A673 (cell line): ENCODE data around the gene HOXA5. TPM values are rescaled to one million over a fixed set of nuclear protein-coding genes. Genes with fewer than 3 reads are reported as not detected.

Source experiments
- BruUV-seq: library from RNA; stranded (reverse); fragments of 400-500 nt; replicated peaks from 2 replicates; lab custom pipeline; 2021; lab: Mats Ljungman, UMichigan
- CTCF ChIA-PET: fragments of 300-600 bp; sonication (Branson Sonifier 250); formaldehyde crosslinking; loops from one replicate; lab custom pipeline; 2022; ENCODE audit warnings: antibody characterized with exemption; lab: Charles Lee
- POLR2A ChIA-PET: fragments of 300-600 bp; sonication (Branson Sonifier 250); formaldehyde crosslinking; loops from one replicate; lab custom pipeline; 2022; ENCODE audit warnings: antibody characterized with exemption; ENCODE audit not compliant: low non-redundant PET; lab: Charles Lee
- DNase-seq: peaks from one replicate; pipeline ENCODE4 v3.0.0-alpha.2; 2015; ENCODE audit warnings: low spot score
- H3K27ac ChIP-seq: fragments of 200-600 bp; sonication (generic); 2 replicates; pipeline ENCODE4 v1.5.1; 2016; ENCODE audit warnings: mixed run types, low read depth, mild to moderate bottlenecking, mixed read lengths, antibody characterized with exemption, low read length; ENCODE audit not compliant: poor library complexity, severe bottlenecking
- H3K27me3 ChIP-seq: fragments of 200-600 bp; sonication (generic); replicated peaks from 2 replicates; pipeline ENCODE4 v1.6.1; 2017; ENCODE audit warnings: mixed run types, low read depth, mild to moderate bottlenecking, mixed read lengths, antibody characterized with exemption, low read length; ENCODE audit not compliant: insufficient read depth, poor library complexity
- H3K36me3 ChIP-seq: fragments of 200-600 bp; sonication (generic); 2 replicates; pipeline ENCODE4 v1.6.1; 2016; ENCODE audit warnings: mixed run types, mild to moderate bottlenecking, mixed read lengths, antibody characterized with exemption, low read length; ENCODE audit not compliant: insufficient read depth, poor library complexity, severe bottlenecking
- H3K4me1 ChIP-seq: fragments of 200-600 bp; sonication (generic); 2 replicates; pipeline ENCODE4 v1.6.1; 2017; ENCODE audit warnings: mixed run types, mild to moderate bottlenecking, mixed read lengths, antibody characterized with exemption, low read length; ENCODE audit not compliant: insufficient read depth, poor library complexity, severe bottlenecking
- H3K4me3 ChIP-seq: fragments of 200-600 bp; sonication (generic); 2 replicates; pipeline ENCODE4 v1.5.1; 2016; ENCODE audit warnings: low read depth, mixed run types, mild to moderate bottlenecking, mixed read lengths, low read length; ENCODE audit not compliant: poor library complexity, severe bottlenecking
- H3K9me3 ChIP-seq: fragments of 200-600 bp; sonication (generic); 2 replicates; pipeline ENCODE4 v1.6.1; 2016; ENCODE audit warnings: mixed run types, low read depth, mild to moderate bottlenecking, mixed read lengths, antibody characterized with exemption, low read length; ENCODE audit not compliant: poor library complexity, severe bottlenecking
- CTCF ChIP-seq: fragments of 300-800, 200-600 bp; sonication (generic); conservative IDR thresholded peaks from 2 replicates; pipeline ENCODE4 v1.5.1; 2017; ENCODE audit warnings: low read depth, mild to moderate bottlenecking, antibody characterized with exemption, low read length, moderate library complexity, mixed read lengths
- EZH2 ChIP-seq: fragments of 200-600 bp; sonication (generic); IDR thresholded peaks from 2 replicates; pipeline ENCODE4 v1.6.1; 2017; ENCODE audit warnings: borderline replicate concordance, low read depth, mild to moderate bottlenecking, mixed read lengths, antibody characterized with exemption, low read length; ENCODE audit not compliant: poor library complexity, severe bottlenecking
- intact Hi-C: fragments of 100-400 bp; cut with micrococcal nuclease; formaldehyde crosslinking; loops from one replicate; pipeline ENCODE4 v1.10.0; 2022; ENCODE audit not compliant: unreplicated experiment
- total RNA-seq: library from RNA; stranded (reverse); gene quantifications from 2 replicates; pipeline ENCODE4 v1.2.3, GENCODE V29; 2021

Gene HOXA5
- total RNA-seq, 1 experiment from 2014 or later: not detected

GRCh38 chr7:27156508-27156898 is 13.0 kb upstream of the HOXA5 start, which contains the start of gene HOXA7:
HOXA7 (minus strand) TSS chr7:27156675; CDS start chr7:27156545, 130 bp downstream.
- no peak within 1 kb of the TSS for H3K27ac ChIP-seq
- no peak for TF ChIP-seq EZH2
- TF ChIP-seq CTCF: no peak
- peak within 1 kb of the TSS; percentile 49 for H3K4me3 ChIP-seq
- peaks cover 7% of the 10 kb centered on the region for H3K4me1 ChIP-seq
- BruUV-seq: no TSS peak
- no peaks in the 10 kb centered on the region for H3K36me3 ChIP-seq
- intact Hi-C loops: no loop called here
- peaks cover 70% of the 10 kb centered on the region for H3K27me3 ChIP-seq
- CTCF ChIA-PET: no interaction called here
- POLR2A ChIA-PET: no interaction called here
- H3K9me3 ChIP-seq: no peaks in the 10 kb centered on the region
- peak; percentile 41 for DNase-seq

GRCh38 chr7:27155816-27156507 is 12.5 kb upstream of the HOXA5 start:
- BruUV-seq: no TSS peak
- no peak for DNase-seq
- Histone ChIP-seq H3K36me3 (no peaks in the 10 kb centered on the region), H3K27ac (no peak overlapping the region), H3K27me3 (peaks cover 75% of the 10 kb centered on the region), H3K9me3 (no peaks in the 10 kb centered on the region), H3K4me3 (peak overlapping the region; percentile 49), H3K4me1 (peaks cover 7% of the 10 kb centered on the region)
- intact Hi-C loops: no loop called here
- POLR2A ChIA-PET: no interaction called here
- TF ChIP-seq EZH2 (peak; percentile 95), CTCF (no peak)
- CTCF ChIA-PET: no interaction called here

GRCh38 chr7:27154901-27155815 is 11.7 kb upstream of the HOXA5 start:
- no peak for DNase-seq
- ChIA-PET CTCF (no interaction called here), POLR2A (no interaction called here)
- H3K27ac ChIP-seq: no peak overlapping the region
- peaks cover 7% of the 10 kb centered on the region for H3K4me1 ChIP-seq
- no peaks in the 10 kb centered on the region for H3K9me3 ChIP-seq
- TF ChIP-seq CTCF: no peak
- peak; percentile 94 for TF ChIP-seq EZH2
- no peak overlapping the region for H3K4me3 ChIP-seq
- no TSS peak for BruUV-seq
- peaks cover 77% of the 10 kb centered on the region for H3K27me3 ChIP-seq
- intact Hi-C loops: no loop called here
- no peaks in the 10 kb centered on the region for H3K36me3 ChIP-seq
